Gastrocnemius medialis (tissue), 4 donors: Measurements from ENCODE around the gene DSTYK. TPM values are rescaled to one million over a fixed set of nuclear protein-coding genes. Genes with fewer than 3 reads are reported as not detected.

Source experiments
- ATAC-seq, 2 donors: fragments of 150-250 bp; one replicate each; pipeline ENCODE4 v1.9.1; 2016
- DNase-seq, 2 donors: peaks; one replicate each; pipeline ENCODE4 v3.0.0-alpha.2; 2019
- H3K27ac ChIP-seq, 4 donors: fragments of 200-600 bp; sonication (generic); 1 replicate in 1 of 4; 2 replicates in 3 of 4; pipeline ENCODE4 v1.5.1; 2016 to 2018; ENCODE audit warnings: mild to moderate bottlenecking in 2 of 4, moderate library complexity in 1 of 4
- H3K27me3 ChIP-seq, 3 donors: fragments of 200-600 bp; sonication (generic) in 2 of 3; 1 replicate in 1 of 3; 2 replicates in 2 of 3; pipeline versions ENCODE4 v1.5.1 to v1.6.0; 2016 to 2019; ENCODE audit warnings: mild to moderate bottlenecking in 1 of 3, moderate library complexity in 1 of 3
- H3K36me3 ChIP-seq, 2 donors: fragments of 200-600 bp; sonication (generic) in 1 of 2; one replicate each; pipeline ENCODE4 v1.5.1; 2017 to 2018
- H3K4me1 ChIP-seq, 2 donors: fragments of 200-600 bp; sonication (generic) in 1 of 2; one replicate each; pipeline ENCODE4 v1.5.1; 2016 to 2017; ENCODE audit warnings: mild to moderate bottlenecking in 2 of 2
- H3K4me3 ChIP-seq, 4 donors: fragments of 200-600 bp; sonication (generic) in 3 of 4; 1 replicate in 1 of 4; 2 replicates in 3 of 4; pipeline ENCODE4 v1.5.1; 2016 to 2019; ENCODE audit warnings: mild to moderate bottlenecking in 2 of 4
- H3K9me3 ChIP-seq, 3 donors: fragments of 200-600 bp; sonication (generic) in 2 of 3; 1 replicate in 1 of 3; 2 replicates in 2 of 3; pipeline ENCODE4 v1.5.1; 2016 to 2019
- POLR2A ChIP-seq, 2 donors: fragments of 450-650 bp; IDR thresholded peaks; one replicate each; pipeline ENCODE4 v1.6.1; 2017; ENCODE audit warnings: antibody characterized with exemption in 2 of 2, mild to moderate bottlenecking in 2 of 2, moderate library complexity in 2 of 2
- in situ Hi-C, 4 donors: fragments of 200-750 bp; cut with MboI; loops; one replicate each; pipeline versions ENCODE4 v1.15.0 to v1.8.0; 2017; ENCODE audit warnings: low sequenced_read_pairs in 4 of 4
- intact Hi-C: fragments of 100-400 bp; cut with DNase I; formaldehyde crosslinking; loops from one replicate; pipeline ENCODE4 v1.15.1; 2023; ENCODE audit warnings: low total_unique reads
- total RNA-seq, 4 donors: library from RNA; depleted of rRNA; stranded (reverse); fragments of >200 nt; gene quantifications; one replicate each; pipeline versions ENCODE4 v1.1.0 to v1.2.3, GENCODE V29; 2016
- TF ChIP-seq, protein P1 (sequence below), 5 experiments: fragments of 450-650 bp in 3 of 5; fragments of 200-600 bp in 2 of 5; sonication (generic) in 2 of 5; IDR thresholded peaks in 4 of 5; conservative IDR thresholded peaks in 1 of 5; 1 replicate in 4 of 5; 2 replicates in 1 of 5; pipeline ENCODE4 v1.5.1; 2016 to 2019; ENCODE audit warnings: antibody characterized with exemption in 5 of 5, mild to moderate bottlenecking in 3 of 5, moderate library complexity in 3 of 5

Gene DSTYK
- total RNA-seq, 4 donors from 2014 or later: 12.2 to 15.8 (median 13.9) TPM

DNA sequence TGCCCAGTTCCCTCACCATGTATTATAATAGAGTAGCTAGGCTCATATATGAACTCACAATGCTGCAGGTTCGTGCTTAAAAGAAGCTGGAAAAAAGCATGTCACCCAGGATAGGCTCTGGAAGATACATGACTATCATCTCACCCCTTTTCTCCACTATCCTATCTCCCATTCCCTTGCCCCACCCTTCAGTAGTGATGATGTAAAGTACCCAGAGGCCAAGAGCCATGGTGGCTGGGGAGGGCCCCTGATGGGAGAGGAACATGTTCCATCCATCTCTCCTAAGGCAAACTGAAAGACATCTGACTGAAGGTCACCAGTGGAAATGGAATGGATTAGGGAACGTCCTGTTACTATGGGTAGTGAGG is 69.4 kb downstream of the DSTYK start:
- Histone ChIP-seq H3K27me3 (no peaks in the 10 kb centered on the region), H3K4me3 (peak overlapping the region in 2 of 4 donors; percentile 31 to 46), H3K36me3 (peaks cover 0 to 9% of the 10 kb centered on the region in 2 donors), H3K4me1 (peaks cover 7 to 8% of the 10 kb centered on the region in 2 donors), H3K27ac (peak overlapping the region in 2 of 4 donors; percentile 37 to 48), H3K9me3 (no peaks in the 10 kb centered on the region)
- TF ChIP-seq, protein P1, sequence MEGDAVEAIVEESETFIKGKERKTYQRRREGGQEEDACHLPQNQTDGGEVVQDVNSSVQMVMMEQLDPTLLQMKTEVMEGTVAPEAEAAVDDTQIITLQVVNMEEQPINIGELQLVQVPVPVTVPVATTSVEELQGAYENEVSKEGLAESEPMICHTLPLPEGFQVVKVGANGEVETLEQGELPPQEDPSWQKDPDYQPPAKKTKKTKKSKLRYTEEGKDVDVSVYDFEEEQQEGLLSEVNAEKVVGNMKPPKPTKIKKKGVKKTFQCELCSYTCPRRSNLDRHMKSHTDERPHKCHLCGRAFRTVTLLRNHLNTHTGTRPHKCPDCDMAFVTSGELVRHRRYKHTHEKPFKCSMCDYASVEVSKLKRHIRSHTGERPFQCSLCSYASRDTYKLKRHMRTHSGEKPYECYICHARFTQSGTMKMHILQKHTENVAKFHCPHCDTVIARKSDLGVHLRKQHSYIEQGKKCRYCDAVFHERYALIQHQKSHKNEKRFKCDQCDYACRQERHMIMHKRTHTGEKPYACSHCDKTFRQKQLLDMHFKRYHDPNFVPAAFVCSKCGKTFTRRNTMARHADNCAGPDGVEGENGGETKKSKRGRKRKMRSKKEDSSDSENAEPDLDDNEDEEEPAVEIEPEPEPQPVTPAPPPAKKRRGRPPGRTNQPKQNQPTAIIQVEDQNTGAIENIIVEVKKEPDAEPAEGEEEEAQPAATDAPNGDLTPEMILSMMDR (IDR thresholded peaks at IDR 0.05 in 4 of 5, conservative IDR thresholded peaks at IDR 0.05 in 1 of 5): no peak
- no peak for TF ChIP-seq POLR2A (IDR thresholded peaks at IDR 0.05)
- in situ Hi-C loops (loop anchor here in 3 of 4 donors (5.0 to 10.0 kb wide), 3 partner anchors 155 to 167 kb away; no protein-coding TSS in a partner anchor), intact Hi-C loops (no loop called here)
- ATAC-seq (peak in 1 of 2 donors; percentile 9), DNase-seq (no peak)

DNA sequence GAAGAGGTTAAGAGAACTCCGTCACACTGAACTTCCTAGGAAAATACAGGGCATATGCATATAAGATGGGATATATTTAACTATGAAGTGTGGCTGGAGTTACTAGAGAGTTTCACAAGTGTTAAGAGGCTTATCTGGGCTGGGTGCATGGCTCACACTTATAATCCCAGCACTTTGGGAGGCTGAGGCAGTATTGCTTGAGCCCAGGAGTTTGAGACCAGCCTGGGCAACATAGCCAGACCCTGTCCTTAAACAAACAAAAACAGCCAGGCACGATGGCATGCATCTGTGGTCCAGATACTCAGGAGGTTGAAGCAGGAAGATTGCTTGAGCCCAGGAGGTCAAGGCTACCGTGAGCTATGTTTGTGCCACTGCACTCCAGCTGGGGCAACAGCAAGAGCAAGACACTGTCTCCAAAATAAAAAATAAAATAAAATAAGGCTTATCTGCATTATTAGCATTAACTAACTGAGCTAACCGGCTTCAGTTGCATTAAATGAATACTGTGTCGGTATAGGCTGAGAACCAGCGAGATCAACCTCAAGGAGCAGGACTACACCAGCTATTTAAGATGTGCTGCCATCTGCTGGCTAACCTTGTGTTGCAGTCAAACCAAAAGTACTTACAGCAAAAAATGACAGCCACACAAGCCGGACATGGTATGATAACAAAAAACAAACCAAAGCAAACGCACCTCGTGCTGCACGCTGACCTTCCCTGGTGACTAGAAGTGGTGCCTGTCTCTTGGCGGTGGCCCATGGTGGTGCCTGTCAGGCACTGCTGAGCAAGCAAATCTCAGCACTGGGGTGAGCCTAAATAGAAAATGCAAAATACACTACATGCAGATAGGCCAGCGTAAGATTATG is 70.0 kb downstream of the DSTYK start:
- Histone ChIP-seq H3K4me1 (peaks cover 7 to 8% of the 10 kb centered on the region in 2 donors), H3K27ac (peak overlapping the region in 2 of 4 donors; percentile 37 to 48), H3K27me3 (no peaks in the 10 kb centered on the region), H3K36me3 (peaks cover 0 to 3% of the 10 kb centered on the region in 2 donors), H3K9me3 (no peaks in the 10 kb centered on the region), H3K4me3 (peak overlapping the region in 2 of 4 donors; percentile 31 to 46)
- DNase-seq (peak; percentile 26 to 62), ATAC-seq (peak; percentile 81 to 93)
- in situ Hi-C loops: loop anchor here in 3 of 4 donors (5.0 to 10.0 kb wide), 3 partner anchors 154 to 167 kb away; no protein-coding TSS in a partner anchor
- intact Hi-C loops: loop anchor here (1.0 to 2.0 kb wide), 2 partner anchors 19 to 152 kb away; no protein-coding TSS in a partner anchor
- no peak for TF ChIP-seq POLR2A (IDR thresholded peaks at IDR 0.05)
- TF ChIP-seq, protein P1 (IDR thresholded peaks at IDR 0.05 in 4 of 5, conservative IDR thresholded peaks at IDR 0.05 in 1 of 5): peak; percentile 71 to 84 (median 78)

DNA sequence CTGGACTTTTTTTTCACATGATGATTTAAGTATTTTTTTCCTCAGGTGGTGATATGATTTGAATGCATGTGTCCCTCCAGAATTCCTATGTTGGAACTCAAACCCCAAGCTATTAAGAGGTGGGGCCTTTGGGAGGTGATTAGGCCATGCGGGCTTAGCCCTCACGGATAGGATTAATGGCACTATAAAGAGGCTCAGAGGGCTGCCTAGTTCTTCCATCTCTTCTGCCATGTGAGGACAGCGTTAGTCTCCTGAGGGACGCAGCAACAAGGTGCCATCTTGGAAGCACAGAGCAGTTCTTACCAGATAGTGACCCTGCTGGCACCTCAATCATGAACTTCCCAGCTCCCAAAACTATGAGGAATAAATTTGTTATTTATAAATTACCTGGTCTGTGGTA is 71.4 kb downstream of the DSTYK start:
- no peaks in the 10 kb centered on the region for H3K27me3 ChIP-seq
- H3K4me1 ChIP-seq: peaks cover 7 to 8% of the 10 kb centered on the region in 2 donors
- H3K9me3 ChIP-seq: no peaks in the 10 kb centered on the region
- DNase-seq (no peak), ATAC-seq (no peak)
- TF ChIP-seq POLR2A (IDR thresholded peaks at IDR 0.05): no peak
- TF ChIP-seq, protein P1 (IDR thresholded peaks at IDR 0.05 in 4 of 5, conservative IDR thresholded peaks at IDR 0.05 in 1 of 5): no peak
- intact Hi-C loops (loop anchor here (2.0 kb wide), 1 partner anchor 17 kb away; no protein-coding TSS in a partner anchor), in situ Hi-C loops (loop anchor here in 3 of 4 donors (5.0 to 10.0 kb wide), 3 partner anchors 153 to 165 kb away; no protein-coding TSS in a partner anchor)
- no peaks in the 10 kb centered on the region for H3K36me3 ChIP-seq
- no peak overlapping the region for H3K27ac ChIP-seq
- H3K4me3 ChIP-seq: no peak overlapping the region

DNA sequence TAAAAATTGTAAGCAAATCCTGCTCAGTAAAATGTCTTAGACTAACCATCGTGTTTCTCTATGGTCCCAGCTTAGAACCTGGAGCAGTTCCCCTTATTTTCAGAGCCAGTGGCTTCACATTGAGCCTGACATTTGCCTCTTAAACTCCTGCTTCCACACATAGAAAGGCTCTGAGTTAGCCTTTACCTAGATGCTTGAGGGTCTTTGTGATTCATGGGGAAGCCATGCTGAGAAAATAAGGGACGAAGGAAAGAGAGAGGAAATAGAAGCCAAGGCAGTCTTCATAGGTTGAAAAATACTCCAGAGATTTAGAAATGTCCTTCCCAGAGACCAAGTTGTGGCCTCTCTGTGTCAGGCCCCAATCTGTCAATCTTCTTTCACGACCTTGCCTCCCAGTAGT is 73.6 kb downstream of the DSTYK start:
- ATAC-seq (no peak), DNase-seq (no peak)
- intact Hi-C loops: no loop called here
- in situ Hi-C loops: loop anchor here in 1 of 4 donors (10.0 kb wide), 1 partner anchor 163 kb away; no protein-coding TSS in a partner anchor
- no peak for TF ChIP-seq POLR2A (IDR thresholded peaks at IDR 0.05)
- TF ChIP-seq, protein P1 (IDR thresholded peaks at IDR 0.05 in 4 of 5, conservative IDR thresholded peaks at IDR 0.05 in 1 of 5): no peak
- Histone ChIP-seq H3K27me3 (no peaks in the 10 kb centered on the region), H3K9me3 (no peaks in the 10 kb centered on the region), H3K4me1 (peaks cover 7 to 8% of the 10 kb centered on the region in 2 donors), H3K27ac (no peak overlapping the region), H3K36me3 (no peaks in the 10 kb centered on the region), H3K4me3 (no peak overlapping the region)
